Measurements from ENCODE around the gene FARSB.

DNA sequence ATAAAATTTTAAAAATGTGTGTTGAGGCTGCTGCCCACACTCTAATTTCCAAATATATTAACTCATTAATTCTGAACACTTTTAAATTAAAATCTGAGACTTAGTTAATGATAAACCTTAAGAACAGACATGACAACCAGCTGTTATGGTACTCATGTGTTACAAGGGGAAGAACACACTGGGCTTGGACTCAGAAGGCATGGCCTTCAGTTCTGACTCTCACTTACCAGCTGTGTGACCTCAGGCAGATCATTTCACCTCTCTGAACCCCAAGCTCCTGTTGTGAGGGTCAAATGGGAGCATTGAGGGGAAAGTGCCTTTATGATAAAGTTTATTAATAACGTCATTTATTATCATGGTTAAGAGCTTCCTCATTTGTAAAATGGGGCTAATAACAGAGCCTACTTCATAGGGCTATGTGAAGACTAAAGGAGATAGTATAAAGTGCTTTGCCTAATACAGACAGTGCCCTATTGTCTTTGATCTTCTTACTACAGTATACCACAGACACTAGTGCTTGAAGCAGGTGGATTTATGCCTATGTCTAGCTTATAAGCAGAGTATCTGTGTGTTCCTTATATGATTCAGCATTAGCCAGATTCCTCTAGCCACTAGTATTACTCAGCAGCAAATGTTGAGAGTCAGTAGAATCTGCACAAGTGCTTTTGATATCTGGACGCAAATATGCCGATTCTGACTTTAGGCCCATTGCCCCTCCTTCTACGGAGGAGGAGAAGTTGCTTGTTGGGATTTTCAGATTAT, 131.9 kb downstream of the FARSB start:
- no peak for TF ChIP-seq SP1 (IDR thresholded peaks at IDR 0.05)
- no peak for TF ChIP-seq FOXM1 (IDR thresholded peaks at IDR 0.05; ENCODE audit: borderline replicate concordance)
- no peak for TF ChIP-seq LEF1 (IDR thresholded peaks at IDR 0.05; ENCODE audit: borderline replicate concordance)
- TF ChIP-seq ARNT (IDR thresholded peaks at IDR 0.05): no peak
- TF ChIP-seq ELF4 (IDR thresholded peaks at IDR 0.05): no peak
- no peak for TF ChIP-seq FOXK2 (IDR thresholded peaks at IDR 0.05)
- no peak for TF ChIP-seq L3MBTL2 (conservative IDR thresholded peaks at IDR 0.05)
- TF ChIP-seq CTBP1 (IDR thresholded peaks at IDR 0.05; ENCODE audit: borderline replicate concordance): no peak
- TF ChIP-seq BHLHE40 (IDR thresholded peaks at IDR 0.05; ENCODE audit: borderline replicate concordance): no peak
